ENCODE measurements around the gene PLEKHM2. TPM values are rescaled to one million over a fixed set of nuclear protein-coding genes. Genes with fewer than 3 reads are reported as not detected.
A peak's percentile ranks its signal among the peaks of the same experiment; 100 is the strongest.

The PLEKHM2 gene
- polyA plus RNA-seq, 1 experiment = 24.4 TPM

- H3K4me3 ChIP-seq (ENCODE audit: low read depth, low read length) = no peak overlapping the region
- TF ChIP-seq CTCF (IDR thresholded peaks at IDR 0.05; ENCODE audit: low read depth, low read length) = no peak
- H3K27ac ChIP-seq (ENCODE audit: low read depth, low read length) = peak overlapping the region; percentile 21
- POLR2A ChIA-PET = interaction anchor here (0.6 to 0.7 kb wide), 3 partner anchors 18 to 198 kb away, joined by 3 to 4 read pairs (median 4); no protein-coding TSS in a partner anchor
- CTCF ChIA-PET = interaction anchor here (1.1 kb wide), 1 partner anchor 14 kb away, joined by 3 read pairs; no protein-coding TSS in a partner anchor
- H3K27me3 ChIP-seq (ENCODE audit: control insufficient read depth, insufficient read depth, low read length) = no peaks in the 10 kb centered on the region
- H3K9me3 ChIP-seq (ENCODE audit: control insufficient read depth, insufficient read depth, low read length) = no peaks in the 10 kb centered on the region; the same call in 1 of the 2 replicates
- no peak for DNase-seq (ENCODE audit: low read depth, low spot score)
Measured at GRCh38 chr1:15777909-15778707, 94.0 kb downstream of the PLEKHM2 start.

Small RNA genes within 50 kb of the gene (small RNA-seq; reads per million reads assigned to genes)
- gene AL121992.2 (ENCODE audit: insufficient read length, low read depth) = not detected

Other genes with a start within 250 kb of the PLEKHM2 start
- not detected in 2 replicates for gene CTRC, start 245.9 kb upstream of the PLEKHM2 start, polyA plus RNA-seq (2011; rRNA removed)
- gene CELA2A, start 227.6 kb upstream of the PLEKHM2 start, polyA plus RNA-seq (2011; rRNA removed) = not detected in 2 replicates
- not detected in 2 replicates for gene CELA2B, start 208.2 kb upstream of the PLEKHM2 start, polyA plus RNA-seq (2011; rRNA removed)
- gene CASP9, start 160.1 kb upstream of the PLEKHM2 start, polyA plus RNA-seq (2011; rRNA removed) = 10.4 and 10.8 TPM in 2 replicates
- gene DNAJC16, start 157.5 kb upstream of the PLEKHM2 start, polyA plus RNA-seq (2011; rRNA removed) = 14.0 and 18.4 TPM in 2 replicates
- 0.68 and 0.74 TPM in 2 replicates for gene AGMAT, start 99.3 kb upstream of the PLEKHM2 start, polyA plus RNA-seq (2011; rRNA removed)
- gene DDI2, start 66.9 kb upstream of the PLEKHM2 start, polyA plus RNA-seq (2011; rRNA removed) = 7.8 and 8.7 TPM in 2 replicates
- 0.46 and 0.60 TPM in 2 replicates for gene SLC25A34, start 51.9 kb downstream of the PLEKHM2 start, polyA plus RNA-seq (2011; rRNA removed)
- not detected in 2 replicates for gene TMEM82, start 58.2 kb downstream of the PLEKHM2 start, polyA plus RNA-seq (2011; rRNA removed)
- gene FBLIM1, start 74.5 kb downstream of the PLEKHM2 start, polyA plus RNA-seq (2011; rRNA removed) = 122 and 143 TPM in 2 replicates
- 2.7 and 3.0 TPM in 2 replicates for gene UQCRHL, start 123.3 kb downstream of the PLEKHM2 start, polyA plus RNA-seq (2011; rRNA removed)
- 5.2 and 5.4 TPM in 2 replicates for gene SPEN, start 163.4 kb downstream of the PLEKHM2 start, polyA plus RNA-seq (2011; rRNA removed)